Endothelial cell of umbilical vein (primary cell): ENCODE measurements around the gene MRPS14. TPM values are rescaled to one million over a fixed set of nuclear protein-coding genes. Genes with fewer than 3 reads are reported as not detected.
"Not testable (repeated sequence)": the region's sequence is repeated elsewhere in the genome, so short reads cannot be mapped to it uniquely, and the experiment has no call there.

Source experiments
- BruUV-seq: library from RNA; stranded (reverse); fragments of 400-500 nt; replicated peaks from 2 replicates; lab custom pipeline; 2021; lab: Mats Ljungman, UMichigan
- CTCF ChIA-PET: fragments of 300-600, 350-600 bp; sonication (Branson Sonifier 250); formaldehyde crosslinking; loops from one replicate; lab custom pipeline; 2021; ENCODE audit warnings: antibody characterized with exemption, inconsistent platforms; lab: Charles Lee
- POLR2A ChIA-PET: fragments of 300-600, 350-600 bp; sonication (Branson Sonifier 250); formaldehyde crosslinking; loops from one replicate; lab custom pipeline; 2021; ENCODE audit warnings: antibody characterized with exemption, inconsistent platforms; lab: Charles Lee
- DNase-seq: peaks from one replicate; pipeline ENCODE4 v3.0.0-alpha.2; 2011; ENCODE audit warnings: low read depth, low spot score
- FAIRE-seq: peaks from 2 replicates; lab custom pipeline; 2011; peaks lifted over from hg19 to GRCh38; lab: Jason Lieb, UNC
- H2AFZ ChIP-seq: 2 replicates; pipeline ENCODE4 v1.6.0; 2012; ENCODE audit warnings: low read depth, low read length, control low read depth, inconsistent platforms
- H3K27ac ChIP-seq: 2 replicates; pipeline ENCODE4 v1.5.1; 2011; ENCODE audit warnings: low read depth, mild to moderate bottlenecking, control low read depth, low read length, moderate library complexity; ENCODE audit not compliant: insufficient read depth
- H3K27me3 ChIP-seq, 2 experiments: 2 replicates each; pipeline versions ENCODE4 v1.6.0 to v1.6.1; 2011; ENCODE audit warnings: low read length in 2 of 2, mixed read lengths in 1 of 2; ENCODE audit not compliant: control insufficient read depth in 2 of 2, insufficient read depth in 2 of 2
- H3K36me3 ChIP-seq, 2 experiments: 2 replicates in 1 of 2; 3 replicates in 1 of 2; pipeline ENCODE4 v1.5.1; 2011; ENCODE audit warnings: low read length in 2 of 2, mild to moderate bottlenecking in 1 of 2, moderate library complexity in 1 of 2; ENCODE audit not compliant: control insufficient read depth in 2 of 2, insufficient read depth in 2 of 2; ENCODE audit errors: extremely low read depth in 1 of 2
- H3K4me1 ChIP-seq: 3 replicates; pipeline ENCODE4 v1.5.1; 2011; ENCODE audit warnings: mild to moderate bottlenecking, low read length; ENCODE audit not compliant: control insufficient read depth, insufficient read depth; ENCODE audit errors: extremely low read depth
- H3K4me2 ChIP-seq: 2 replicates; pipeline ENCODE4 v1.6.1; 2011; ENCODE audit warnings: low read length, control low read depth, mixed read lengths; ENCODE audit not compliant: insufficient read depth
- H3K4me3 ChIP-seq, 3 experiments: fragments of 200-600 bp in 1 of 3; sonication (generic), shearing (Covaris generic) in 1 of 3; replicated peaks in 1 of 3; 2 replicates each; pipeline ENCODE4 v1.5.1; 2011 to 2016; ENCODE audit warnings: control low read depth in 3 of 3, low read length in 3 of 3, mild to moderate bottlenecking in 2 of 3, inconsistent platforms in 1 of 3, low read depth in 1 of 3, moderate library complexity in 1 of 3; ENCODE audit not compliant: insufficient read depth in 1 of 3
- H3K79me2 ChIP-seq: 2 replicates; pipeline ENCODE4 v1.6.0; 2012; ENCODE audit warnings: low read length, inconsistent platforms; ENCODE audit not compliant: control insufficient read depth, insufficient read depth
- H3K9ac ChIP-seq: replicated peaks from 2 replicates; pipeline ENCODE3; 2011; ENCODE audit warnings: low read length, control low read depth; ENCODE audit not compliant: insufficient read depth; ENCODE audit errors: extremely low read depth
- H3K9me1 ChIP-seq: replicated peaks from 3 replicates; pipeline ENCODE4 v1.6.0; 2011; ENCODE audit warnings: mild to moderate bottlenecking, low read length; ENCODE audit not compliant: control insufficient read depth, insufficient read depth; ENCODE audit errors: extremely low read depth
- H3K9me3 ChIP-seq: replicated peaks from 2 replicates; pipeline ENCODE4 v1.5.1; 2012; ENCODE audit warnings: low read length, inconsistent platforms; ENCODE audit not compliant: control insufficient read depth, insufficient read depth
- H4K20me1 ChIP-seq: replicated peaks from 2 replicates; pipeline ENCODE3; 2011; ENCODE audit warnings: mild to moderate bottlenecking, low read length; ENCODE audit not compliant: control insufficient read depth, insufficient read depth; ENCODE audit errors: extremely low read depth
- EZH2 ChIP-seq: IDR thresholded peaks from 2 replicates; pipeline ENCODE4 v1.6.1; 2012; ENCODE audit warnings: borderline replicate concordance, low read depth, mild to moderate bottlenecking, moderate library complexity, low read length, inconsistent platforms; ENCODE audit not compliant: severe bottlenecking
- FOS ChIP-seq: IDR thresholded peaks from 2 replicates; pipeline ENCODE4 v1.6.1; 2011; ENCODE audit warnings: mild to moderate bottlenecking, low read length, moderate library complexity, borderline replicate concordance; ENCODE audit not compliant: insufficient read depth
- GATA2 ChIP-seq: IDR thresholded peaks from 2 replicates; pipeline ENCODE4 v1.7.0; 2011; ENCODE audit warnings: low read depth, mild to moderate bottlenecking, moderate library complexity, mixed read lengths, low read length; ENCODE audit not compliant: insufficient read length, insufficient read depth
- JUN ChIP-seq: IDR thresholded peaks from 2 replicates; pipeline ENCODE4 v1.6.1; 2011; ENCODE audit warnings: borderline replicate concordance, low read depth; ENCODE audit not compliant: insufficient read length, insufficient read depth
- MYC ChIP-seq: IDR thresholded peaks from one replicate; pipeline ENCODE4 v1.6.1; 2011; ENCODE audit warnings: mild to moderate bottlenecking, low read depth, low read length
- POLR2A ChIP-seq: IDR thresholded peaks from 2 replicates; pipeline ENCODE4 v1.6.1; 2012; ENCODE audit warnings: low read depth, mild to moderate bottlenecking, control low read depth, low read length
- POLR2AphosphoS5 ChIP-seq: IDR thresholded peaks from 2 replicates; pipeline ENCODE4 v1.6.1; 2012; ENCODE audit warnings: low read depth, mild to moderate bottlenecking, control low read depth, low read length, moderate library complexity; ENCODE audit not compliant: insufficient read depth
- dilution Hi-C: fragments of 300-500 bp; cut with MboI; formaldehyde crosslinking; loops from one replicate; pipeline ENCODE4 v1.15.0; 2019; ENCODE audit warnings: low sequenced_read_pairs; ENCODE audit not compliant: extremely low pct_ligation_motif_present
- intact Hi-C: fragments of 100-400 bp; cut with micrococcal nuclease; formaldehyde crosslinking; loops from one replicate; pipeline ENCODE4 v1.10.0; 2022
- polyA plus RNA-seq, 4 experiments: library from polyadenylated mRNA; depleted of rRNA in 3 of 4; stranded (reverse) in 3 of 4; unstranded in 1 of 4; fragments of >200 nt; gene quantifications; 2 replicates each; pipeline versions ENCODE4 v1.2.1 to v1.2.3, GENCODE V29; 2011 to 2012; ENCODE audit warnings: missing spikeins in 1 of 4
- total RNA-seq: library from RNA; stranded (reverse); gene quantifications from 2 replicates; pipeline ENCODE4 v1.2.3, GENCODE V29; 2021
- TF ChIP-seq, protein P1 (sequence below): IDR thresholded peaks from 2 replicates; pipeline ENCODE4 v1.6.1; 2011; ENCODE audit not compliant: insufficient read depth, insufficient read length
- TF ChIP-seq, protein P2 (sequence below), 2 donors: IDR thresholded peaks; 1 replicate in 1 of 2; 2 replicates in 1 of 2; pipeline ENCODE4 v1.5.1; 2011; ENCODE audit warnings: low read length in 2 of 2, mild to moderate bottlenecking in 2 of 2, moderate library complexity in 2 of 2, control low read depth in 1 of 2, inconsistent platforms in 1 of 2, low read depth in 1 of 2; ENCODE audit not compliant: insufficient read depth in 1 of 2; ENCODE audit errors: extremely low read depth in 1 of 2

MRPS14 gene
- total and polyA plus RNA-seq, 2 donors (not counting 3 experiments of a cell fraction or from before 2014, with no cell fraction given), result 29.5 to 31.8 TPM

DNA sequence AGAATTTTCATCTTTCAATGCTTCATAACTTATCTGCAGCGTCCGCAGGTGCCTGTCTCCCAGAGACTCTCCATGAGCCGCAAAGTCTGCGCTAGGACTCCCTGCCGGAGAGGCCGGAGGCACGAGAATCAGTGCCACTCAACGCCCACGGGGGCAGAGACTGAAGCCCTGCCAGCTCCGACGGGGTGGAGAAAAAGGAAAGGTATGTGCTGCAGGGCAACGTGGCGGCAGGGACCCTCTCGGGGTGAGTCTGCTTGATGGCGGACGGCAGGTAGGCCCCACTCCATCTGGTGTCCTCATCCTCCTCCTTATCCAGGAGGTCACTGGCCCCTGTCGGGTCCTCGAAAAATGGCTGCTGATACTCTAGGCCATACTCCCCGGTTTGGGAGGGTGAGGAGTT, 21.9 kb upstream of the MRPS14 start:
- no peak overlapping the region for H3K27ac ChIP-seq
- CTCF ChIA-PET, result interaction anchor here (1.4 kb wide), 1 partner anchor 107 kb away, joined by 3 read pairs; no protein-coding TSS in a partner anchor
- no peaks in the 10 kb centered on the region for H3K4me1 ChIP-seq
- H3K79me2 ChIP-seq, result no peaks in the 10 kb centered on the region
- POLR2A ChIA-PET, result no interaction called here
- H2AFZ ChIP-seq, result no peak overlapping the region
- H3K9me1 ChIP-seq, result no peaks in the 10 kb centered on the region
- H3K4me2 ChIP-seq, result no peak overlapping the region
- no TSS peak for BruUV-seq
- no peaks in the 10 kb centered on the region for H3K9me3 ChIP-seq
- H3K9ac ChIP-seq, result no peak overlapping the region
- intact Hi-C loops, result no loop called here
- H3K4me3 ChIP-seq, result no peak overlapping the region
- no peaks in the 10 kb centered on the region for H3K27me3 ChIP-seq
- FAIRE-seq, result no peak
- dilution Hi-C loops, result no loop called here
- TF ChIP-seq, protein P1, sequence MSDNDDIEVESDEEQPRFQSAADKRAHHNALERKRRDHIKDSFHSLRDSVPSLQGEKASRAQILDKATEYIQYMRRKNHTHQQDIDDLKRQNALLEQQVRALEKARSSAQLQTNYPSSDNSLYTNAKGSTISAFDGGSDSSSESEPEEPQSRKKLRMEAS, result no peak
- no peak for TF ChIP-seq POLR2AphosphoS5
- no peak for TF ChIP-seq FOS
- no peak for TF ChIP-seq JUN
- no peak for TF ChIP-seq MYC
- TF ChIP-seq EZH2, result no peak
- TF ChIP-seq, protein P2, sequence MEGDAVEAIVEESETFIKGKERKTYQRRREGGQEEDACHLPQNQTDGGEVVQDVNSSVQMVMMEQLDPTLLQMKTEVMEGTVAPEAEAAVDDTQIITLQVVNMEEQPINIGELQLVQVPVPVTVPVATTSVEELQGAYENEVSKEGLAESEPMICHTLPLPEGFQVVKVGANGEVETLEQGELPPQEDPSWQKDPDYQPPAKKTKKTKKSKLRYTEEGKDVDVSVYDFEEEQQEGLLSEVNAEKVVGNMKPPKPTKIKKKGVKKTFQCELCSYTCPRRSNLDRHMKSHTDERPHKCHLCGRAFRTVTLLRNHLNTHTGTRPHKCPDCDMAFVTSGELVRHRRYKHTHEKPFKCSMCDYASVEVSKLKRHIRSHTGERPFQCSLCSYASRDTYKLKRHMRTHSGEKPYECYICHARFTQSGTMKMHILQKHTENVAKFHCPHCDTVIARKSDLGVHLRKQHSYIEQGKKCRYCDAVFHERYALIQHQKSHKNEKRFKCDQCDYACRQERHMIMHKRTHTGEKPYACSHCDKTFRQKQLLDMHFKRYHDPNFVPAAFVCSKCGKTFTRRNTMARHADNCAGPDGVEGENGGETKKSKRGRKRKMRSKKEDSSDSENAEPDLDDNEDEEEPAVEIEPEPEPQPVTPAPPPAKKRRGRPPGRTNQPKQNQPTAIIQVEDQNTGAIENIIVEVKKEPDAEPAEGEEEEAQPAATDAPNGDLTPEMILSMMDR (IDR thresholded peaks at IDR 0.05; ENCODE audit: extremely low read depth in 1 of 2, insufficient read depth in 1 of 2, low read depth in 1 of 2, low read length in 2 of 2), result no peak
- no peak for TF ChIP-seq GATA2
- no peak for TF ChIP-seq POLR2A
- DNase-seq, result no peak
- H3K36me3 ChIP-seq, result no peaks in the 10 kb centered on the region
- no peaks in the 10 kb centered on the region for H4K20me1 ChIP-seq

DNA sequence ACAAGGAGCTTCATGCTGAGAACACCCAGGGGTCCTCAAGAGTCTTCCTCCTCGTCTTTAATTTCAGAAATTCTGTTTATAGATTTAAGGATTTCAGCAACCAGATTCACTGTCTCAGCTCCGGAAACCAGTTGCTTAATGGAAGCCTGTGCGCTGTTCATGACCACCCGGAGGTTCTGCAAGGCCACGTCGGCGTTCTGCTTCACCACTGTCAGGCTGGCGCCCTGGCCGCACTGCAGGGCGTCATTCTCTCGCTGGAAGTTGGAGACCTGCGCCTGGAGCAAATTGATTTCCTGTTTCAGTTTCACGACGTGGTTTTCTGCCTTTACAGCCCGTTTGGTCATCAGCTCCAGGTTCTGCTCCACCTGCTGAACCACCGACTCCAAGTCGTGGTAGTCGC, 21.4 kb upstream of the MRPS14 start:
- H3K79me2 ChIP-seq, H3K9me1 ChIP-seq, FAIRE-seq, H3K9me3 ChIP-seq, POLR2A ChIA-PET, dilution Hi-C loops, CTCF ChIA-PET, intact Hi-C loops, H3K4me1 ChIP-seq, H4K20me1 ChIP-seq, H3K4me2 ChIP-seq, H2AFZ ChIP-seq, BruUV-seq, H3K27me3 ChIP-seq, H3K36me3 ChIP-seq, H3K27ac ChIP-seq, DNase-seq, H3K9ac ChIP-seq, H3K4me3 ChIP-seq: not testable (repeated sequence)
